IMR-90 (cell line): ENCODE data around the gene FAM193B. TPM values are rescaled to one million over a fixed set of nuclear protein-coding genes. Genes with fewer than 3 reads are reported as not detected.

ENCODE experiments used
- ATAC-seq: fragments of 200-7000 bp; cut with Tn5 transposase; 2 replicates; pipeline ENCODE4 v1.9.1; 2020; ENCODE audit warnings: low read depth, mild to moderate bottlenecking, moderate library complexity
- BruUV-seq: library from RNA; stranded (reverse); fragments of 400-500 nt; replicated peaks from 2 replicates; lab custom pipeline; 2021; lab: Mats Ljungman, UMichigan
- CTCF ChIA-PET: fragments of 300-600 bp; formaldehyde crosslinking; extraction: SDS; loops from one replicate; lab custom pipeline; 2021; ENCODE audit warnings: antibody characterized with exemption; lab: Yijun Ruan, JAX
- POLR2A ChIA-PET: fragments of 300-600 bp; sonication (Branson Sonifier 250); formaldehyde crosslinking; loops from one replicate; lab custom pipeline; 2022; ENCODE audit warnings: antibody characterized with exemption; ENCODE audit not compliant: unreplicated experiment; lab: Charles Lee
- DNase-seq: peaks from one replicate; pipeline ENCODE4 v3.0.0; 2013
- H2AFZ ChIP-seq: replicated peaks from 2 replicates; pipeline ENCODE3; 2013; ENCODE audit warnings: low read length, mild to moderate bottlenecking; ENCODE audit not compliant: poor library complexity
- H2AK5ac ChIP-seq: 2 replicates; pipeline ENCODE4 v1.6.1; 2013; ENCODE audit warnings: low read depth, low read length, inconsistent platforms
- H2AK9ac ChIP-seq: replicated peaks from 2 replicates; pipeline ENCODE3; 2013; ENCODE audit warnings: mild to moderate bottlenecking, low read depth, low read length, moderate library complexity; ENCODE audit not compliant: poor library complexity
- H2BK120ac ChIP-seq: 2 replicates; pipeline ENCODE4 v1.6.1; 2013; ENCODE audit warnings: low read depth, low read length, inconsistent platforms
- H2BK15ac ChIP-seq: 3 replicates; pipeline ENCODE4 v1.6.1; 2013; ENCODE audit warnings: low read depth, low read length, inconsistent platforms
- H2BK20ac ChIP-seq: 2 replicates; pipeline ENCODE4 v1.6.1; 2013; ENCODE audit warnings: low read depth, mild to moderate bottlenecking, inconsistent platforms, low read length, moderate library complexity
- H2BK5ac ChIP-seq: 2 replicates; pipeline ENCODE4 v1.6.1; 2013; ENCODE audit warnings: mild to moderate bottlenecking, low read depth, low read length, inconsistent platforms; ENCODE audit not compliant: poor library complexity, severe bottlenecking
- H3K14ac ChIP-seq: replicated peaks from 2 replicates; pipeline ENCODE4 v1.6.1; 2013; ENCODE audit warnings: low read depth, low read length, inconsistent platforms
- H3K18ac ChIP-seq: 2 replicates; pipeline ENCODE4 v1.6.1; 2013; ENCODE audit warnings: low read depth, low read length, control low read depth
- H3K23ac ChIP-seq: 2 replicates; pipeline ENCODE4 v1.6.1; 2013; ENCODE audit warnings: low read depth, low read length, inconsistent platforms
- H3K27ac ChIP-seq: 2 replicates; pipeline ENCODE4 v1.5.1; 2013; ENCODE audit warnings: mild to moderate bottlenecking, control low read depth, low read length; ENCODE audit not compliant: insufficient read depth
- H3K27me3 ChIP-seq: 2 replicates; pipeline ENCODE4 v1.6.1; 2013; ENCODE audit warnings: low read length; ENCODE audit not compliant: control insufficient read depth, insufficient read depth
- H3K36me3 ChIP-seq: 2 replicates; pipeline ENCODE4 v1.6.1; 2013; ENCODE audit warnings: low read length, mixed read lengths; ENCODE audit not compliant: control insufficient read depth, insufficient read depth
- H3K4ac ChIP-seq: 2 replicates; pipeline ENCODE4 v1.6.1; 2013; ENCODE audit warnings: low read depth, low read length, inconsistent platforms
- H3K4me1 ChIP-seq: 2 replicates; pipeline ENCODE4 v1.6.1; 2013; ENCODE audit warnings: low read length, mixed read lengths; ENCODE audit not compliant: control insufficient read depth, insufficient read depth
- H3K4me2 ChIP-seq: 2 replicates; pipeline ENCODE4 v1.6.1; 2013; ENCODE audit warnings: low read depth, mild to moderate bottlenecking, control low read depth, low read length, moderate library complexity
- H3K4me3 ChIP-seq: 2 replicates; pipeline ENCODE4 v1.5.1; 2013; ENCODE audit warnings: low read depth, mild to moderate bottlenecking, control low read depth, low read length, moderate library complexity; ENCODE audit not compliant: insufficient read depth
- H3K56ac ChIP-seq: 2 replicates; pipeline ENCODE4 v1.6.1; 2013; ENCODE audit warnings: low read length, inconsistent platforms; ENCODE audit not compliant: insufficient read depth; ENCODE audit errors: extremely low read depth
- H3K79me1 ChIP-seq, 2 experiments: 2 replicates each; pipeline ENCODE4 v1.6.1; 2013; ENCODE audit warnings: low read length in 2 of 2, inconsistent platforms in 1 of 2, low read depth in 1 of 2
- H3K9ac ChIP-seq: 2 replicates; pipeline ENCODE4 v1.6.1; 2013; ENCODE audit warnings: low read depth, low read length, control low read depth
- H3K9me1 ChIP-seq: 2 replicates; pipeline ENCODE4 v1.6.1; 2013; ENCODE audit warnings: low read length, inconsistent platforms; ENCODE audit not compliant: insufficient read depth
- H3K9me3 ChIP-seq: 2 replicates; pipeline ENCODE4 v1.6.1; 2013; ENCODE audit warnings: low read length; ENCODE audit not compliant: control insufficient read depth, insufficient read depth
- H4K20me1 ChIP-seq: 2 replicates; pipeline ENCODE4 v1.6.1; 2013; ENCODE audit warnings: low read length, inconsistent platforms; ENCODE audit not compliant: insufficient read depth
- H4K5ac ChIP-seq: 2 replicates; pipeline ENCODE4 v1.6.1; 2013; ENCODE audit warnings: mild to moderate bottlenecking, low read depth, low read length, control low read depth
- H4K8ac ChIP-seq, 2 experiments: 2 replicates each; pipeline ENCODE4 v1.6.1; 2013; ENCODE audit warnings: low read depth in 2 of 2, low read length in 2 of 2, control low read depth in 1 of 2, inconsistent platforms in 1 of 2
- H4K91ac ChIP-seq: 2 replicates; pipeline ENCODE4 v1.6.1; 2013; ENCODE audit warnings: low read depth, low read length, inconsistent platforms; ENCODE audit not compliant: insufficient read depth
- CHD1 ChIP-seq: IDR thresholded peaks from 2 replicates; pipeline ENCODE4 v1.6.1; 2012; ENCODE audit warnings: low read depth, low read length, improper control_type of control experiment
- CTCF ChIP-seq: conservative IDR thresholded peaks from 2 replicates; pipeline ENCODE4 v1.5.1; 2012; ENCODE audit warnings: mild to moderate bottlenecking, low read depth, low read length, improper control_type of control experiment
- FOS ChIP-seq: fragments of 150-350 bp; IDR thresholded peaks from 2 replicates; pipeline ENCODE4 v1.6.1; 2016; ENCODE audit warnings: low read depth, low read length
- MAFK ChIP-seq: IDR thresholded peaks from 2 replicates; pipeline ENCODE4 v1.6.1; 2012; ENCODE audit warnings: low read depth, low read length, improper control_type of control experiment
- MAZ ChIP-seq: IDR thresholded peaks from 2 replicates; pipeline ENCODE4 v1.6.1; 2012; ENCODE audit warnings: low read depth, mild to moderate bottlenecking, low read length, improper control_type of control experiment, moderate library complexity, borderline replicate concordance
- NFE2L2 ChIP-seq: fragments of 150-350 bp; IDR thresholded peaks from 2 replicates; pipeline ENCODE4 v1.6.1; 2016; ENCODE audit warnings: low read depth, mild to moderate bottlenecking, low read length
- POLR2A ChIP-seq: IDR thresholded peaks from 2 replicates; pipeline ENCODE4 v1.6.1; 2012; ENCODE audit warnings: mild to moderate bottlenecking, low read depth, low read length
- RAD21 ChIP-seq: IDR thresholded peaks from 2 replicates; pipeline ENCODE4 v1.6.1; 2012; ENCODE audit warnings: low read length, improper control_type of control experiment
- RCOR1 ChIP-seq: IDR thresholded peaks from 2 replicates; pipeline ENCODE4 v1.6.1; 2012; ENCODE audit warnings: mild to moderate bottlenecking, low read length, improper control_type of control experiment; ENCODE audit not compliant: insufficient replicate concordance
- SMC3 ChIP-seq: fragments of 150-350 bp; IDR thresholded peaks from 2 replicates; pipeline ENCODE4 v1.6.1; 2016; ENCODE audit warnings: low read depth, mild to moderate bottlenecking, antibody characterized with exemption, low read length, moderate library complexity
- USF2 ChIP-seq: fragments of 150-350 bp; IDR thresholded peaks from 2 replicates; pipeline ENCODE4 v1.6.1; 2017; ENCODE audit warnings: mild to moderate bottlenecking, antibody characterized with exemption, low read length, low read depth
- WGBS, 2 experiments: methylation state at CpG; one replicate each; pipeline versions ENCODE4 v1.1.5 to v1.1.7; 2013; ENCODE audit warnings: missing lambda C conversion rate in 2 of 2; ENCODE audit not compliant: insufficient read length in 1 of 2; ENCODE audit errors: extremely low coverage in 2 of 2; 5-methylcytosine and 5-hydroxymethylcytosine counted together
- dilution Hi-C: fragments of 300-500 bp; cut with HindIII; formaldehyde crosslinking; loops from one replicate; pipeline ENCODE4 v1.14.3; 2018; ENCODE audit warnings: low sequenced_read_pairs; ENCODE audit not compliant: unreplicated experiment
- in situ Hi-C: fragments of 300-500 bp; cut with MboI; formaldehyde crosslinking; loops from 3 replicates; pipeline ENCODE4 v1.14.3; 2019; ENCODE audit warnings: low sequenced_read_pairs, inconsistent platforms, mixed read lengths
- intact Hi-C: fragments of 100-400 bp; cut with micrococcal nuclease; formaldehyde crosslinking; loops from 2 replicates; pipeline ENCODE4 v1.10.0; 2022
- polyA plus RNA-seq, 3 experiments: library from polyadenylated mRNA; depleted of rRNA; stranded (reverse); fragments of >200 nt; gene quantifications; 2 replicates each; pipeline ENCODE4 v1.2.3, GENCODE V29; 2012; ENCODE audit warnings: low replicate concordance in 1 of 3
- total RNA-seq: library from RNA; depleted of rRNA; stranded (reverse); fragments of >200 nt; gene quantifications from 2 replicates; pipeline ENCODE4 v1.2.3, GENCODE V29; 2012
- TF ChIP-seq, protein P1 (sequence below): fragments of 150-350 bp; IDR thresholded peaks from 2 replicates; pipeline ENCODE4 v1.6.1; 2016; ENCODE audit warnings: low read depth, mild to moderate bottlenecking, low read length, moderate library complexity, borderline replicate concordance

The FAM193B gene
- total and polyA plus RNA-seq, 2 of the 4 experiments (the other 2 are of a cell fraction) = 9.5 to 52.2 TPM

GRCh38 chr5:177592010-177592834, 37.9 kb upstream of the FAM193B start, which contains the start of gene TMED9 (continued):
- TF ChIP-seq NFE2L2 (no peak), SMC3 (no peak), RCOR1 (no peak)

DNA sequence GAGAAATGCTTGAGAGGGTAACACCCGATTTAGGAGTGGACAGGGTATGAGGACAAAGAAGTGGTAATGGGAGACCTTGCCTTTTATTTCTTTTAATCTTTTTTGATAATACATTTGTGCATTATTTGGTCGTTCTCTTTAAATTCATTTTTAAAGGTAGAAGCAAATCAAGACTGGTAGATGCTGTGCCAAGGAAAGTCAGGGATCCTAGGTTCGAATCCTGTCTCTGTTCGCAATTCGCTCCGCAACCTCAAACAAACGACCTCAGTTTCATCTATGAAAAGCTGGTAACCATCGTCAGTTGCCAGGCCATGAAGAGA, 37.3 kb upstream of the FAM193B start:
- CTCF ChIA-PET = no interaction called here
- Histone ChIP-seq H3K9ac (peak overlapping the region; percentile 30; the same call in 1 of the 2 replicates), H2BK20ac (no peak overlapping the region; the same call in 1 of the 2 replicates), H3K79me1 (peaks cover 15 to 43% of the 10 kb centered on the region in 2 experiments), H4K8ac (peak overlapping the region; percentile 87 to 97; a peak in 3 of 4 replicates), H4K5ac (peak overlapping the region; percentile 31; the same call in 1 of the 2 replicates), H4K20me1 (peaks cover 8% of the 10 kb centered on the region; the same call in 1 of the 2 replicates), H3K23ac (no peak overlapping the region), H3K36me3 (peaks cover 32% of the 10 kb centered on the region), H2BK15ac (no peak overlapping the region; the same call in 2 of the 3 replicates), H4K91ac (no peak overlapping the region), H3K18ac (no peak overlapping the region), H3K4me3 (peak overlapping the region; percentile 80), H3K27me3 (no peaks in the 10 kb centered on the region), H3K9me1 (peaks cover 19% of the 10 kb centered on the region), H3K56ac (0 out of 2 replicates have a peak overlapping the region, but pooled peaks have one; percentile 69), H3K14ac (peak overlapping the region; percentile 87), H3K4ac (peak overlapping the region; percentile 64; the same call in 1 of the 2 replicates), H2AFZ (peak overlapping the region; percentile 98), H2BK5ac (no peak overlapping the region), H3K4me1 (peaks cover 3% of the 10 kb centered on the region; the same call in 1 of the 2 replicates), H3K4me2 (peak overlapping the region; percentile 94), H3K9me3 (no peaks in the 10 kb centered on the region), H2AK9ac (peak overlapping the region; percentile 100), H2AK5ac (no peak overlapping the region; the same call in 1 of the 2 replicates), H3K27ac (no peak overlapping the region), H2BK120ac (no peak overlapping the region)
- POLR2A ChIA-PET = no interaction called here
- DNase-seq (no peak), ATAC-seq (no peak)
- dilution Hi-C loops (no loop called here), intact Hi-C loops (loop anchor here (2.0 kb wide), 2 partner anchors 39 to 75 kb away; partner anchors contain the start of gene DDX41), in situ Hi-C loops (no loop called here)
- no TSS peak for BruUV-seq
- WGBS, 2 experiments = no CpG with 5 or more reads among the region's 8 CpGs
- no peak for TF ChIP-seq SMC3
- TF ChIP-seq FOS = no peak
- TF ChIP-seq MAZ = no peak
- no peak for TF ChIP-seq MAFK
- no peak for TF ChIP-seq CTCF
- TF ChIP-seq NFE2L2 = no peak
- TF ChIP-seq, protein P1, sequence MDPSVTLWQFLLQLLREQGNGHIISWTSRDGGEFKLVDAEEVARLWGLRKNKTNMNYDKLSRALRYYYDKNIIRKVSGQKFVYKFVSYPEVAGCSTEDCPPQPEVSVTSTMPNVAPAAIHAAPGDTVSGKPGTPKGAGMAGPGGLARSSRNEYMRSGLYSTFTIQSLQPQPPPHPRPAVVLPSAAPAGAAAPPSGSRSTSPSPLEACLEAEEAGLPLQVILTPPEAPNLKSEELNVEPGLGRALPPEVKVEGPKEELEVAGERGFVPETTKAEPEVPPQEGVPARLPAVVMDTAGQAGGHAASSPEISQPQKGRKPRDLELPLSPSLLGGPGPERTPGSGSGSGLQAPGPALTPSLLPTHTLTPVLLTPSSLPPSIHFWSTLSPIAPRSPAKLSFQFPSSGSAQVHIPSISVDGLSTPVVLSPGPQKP = no peak
- no peak for TF ChIP-seq POLR2A
- no peak for TF ChIP-seq CHD1
- no peak for TF ChIP-seq RCOR1
- no peak for TF ChIP-seq USF2
- no peak for TF ChIP-seq RAD21
